GM12864 (cell line): ENCODE measurements around the gene CFAP77.

Experiments used
- DNase-seq: peaks from one replicate; pipeline ENCODE4 v3.0.0-alpha.2; 2011; ENCODE audit warnings: low read depth
- H3K4me3 ChIP-seq: 2 replicates; pipeline ENCODE4 v1.5.1; 2011; ENCODE audit warnings: mild to moderate bottlenecking, low read depth, low read length, control low read depth
- TF ChIP-seq, protein P1 (sequence below): IDR thresholded peaks from 2 replicates; pipeline ENCODE4 v1.5.1; 2011; ENCODE audit warnings: low read depth, mild to moderate bottlenecking, moderate library complexity, low read length, control low read depth, inconsistent platforms; ENCODE audit errors: missing control alignments

The CFAP77 gene

GRCh38 chr9:132474253-132474652 is 64.2 kb downstream of the CFAP77 start:
- DNase-seq: no peak
- H3K4me3 ChIP-seq: no peak overlapping the region
- TF ChIP-seq, protein P1, sequence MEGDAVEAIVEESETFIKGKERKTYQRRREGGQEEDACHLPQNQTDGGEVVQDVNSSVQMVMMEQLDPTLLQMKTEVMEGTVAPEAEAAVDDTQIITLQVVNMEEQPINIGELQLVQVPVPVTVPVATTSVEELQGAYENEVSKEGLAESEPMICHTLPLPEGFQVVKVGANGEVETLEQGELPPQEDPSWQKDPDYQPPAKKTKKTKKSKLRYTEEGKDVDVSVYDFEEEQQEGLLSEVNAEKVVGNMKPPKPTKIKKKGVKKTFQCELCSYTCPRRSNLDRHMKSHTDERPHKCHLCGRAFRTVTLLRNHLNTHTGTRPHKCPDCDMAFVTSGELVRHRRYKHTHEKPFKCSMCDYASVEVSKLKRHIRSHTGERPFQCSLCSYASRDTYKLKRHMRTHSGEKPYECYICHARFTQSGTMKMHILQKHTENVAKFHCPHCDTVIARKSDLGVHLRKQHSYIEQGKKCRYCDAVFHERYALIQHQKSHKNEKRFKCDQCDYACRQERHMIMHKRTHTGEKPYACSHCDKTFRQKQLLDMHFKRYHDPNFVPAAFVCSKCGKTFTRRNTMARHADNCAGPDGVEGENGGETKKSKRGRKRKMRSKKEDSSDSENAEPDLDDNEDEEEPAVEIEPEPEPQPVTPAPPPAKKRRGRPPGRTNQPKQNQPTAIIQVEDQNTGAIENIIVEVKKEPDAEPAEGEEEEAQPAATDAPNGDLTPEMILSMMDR: no peak

DNA sequence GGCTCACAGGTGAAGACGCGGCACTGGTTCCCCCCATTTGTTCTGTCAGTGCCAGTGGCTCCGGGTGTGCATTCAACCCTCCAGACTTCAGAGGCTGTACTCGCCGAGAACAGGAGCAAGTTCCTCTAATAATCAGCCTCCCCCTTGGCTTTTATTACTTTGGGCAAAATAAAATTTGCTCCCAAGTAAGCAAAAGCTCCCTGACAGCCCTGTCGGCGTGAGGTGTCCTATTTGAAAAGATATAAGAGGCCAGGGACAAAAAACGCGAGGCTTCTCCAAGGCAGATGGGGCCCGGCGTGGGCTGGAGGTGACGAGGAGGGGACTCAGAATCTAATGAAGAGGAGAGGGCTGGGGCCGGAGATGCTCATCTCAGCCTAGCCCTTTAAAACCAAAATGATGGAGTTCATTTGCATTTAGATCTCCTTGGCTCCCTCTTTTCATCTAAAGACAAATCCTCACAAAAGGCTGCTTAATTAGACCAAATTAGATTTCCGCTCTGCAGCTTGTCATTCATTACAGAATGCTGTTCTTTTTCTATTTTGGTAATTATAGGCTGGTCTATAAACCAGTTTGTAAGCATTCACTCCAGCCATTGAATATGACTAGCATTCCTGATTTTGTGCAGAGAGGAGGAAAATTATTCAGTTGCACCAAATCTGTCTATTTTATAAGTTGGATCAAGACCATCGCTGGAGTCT is 68.5 kb downstream of the CFAP77 start:
- TF ChIP-seq, protein P1: no peak
- no peak for DNase-seq
- no peak overlapping the region for H3K4me3 ChIP-seq

- TF ChIP-seq, protein P1: no peak
- no peak overlapping the region for H3K4me3 ChIP-seq
- no peak for DNase-seq
Observed at GRCh38 chr9:132479733-132480132, 69.7 kb downstream of the CFAP77 start.

DNA sequence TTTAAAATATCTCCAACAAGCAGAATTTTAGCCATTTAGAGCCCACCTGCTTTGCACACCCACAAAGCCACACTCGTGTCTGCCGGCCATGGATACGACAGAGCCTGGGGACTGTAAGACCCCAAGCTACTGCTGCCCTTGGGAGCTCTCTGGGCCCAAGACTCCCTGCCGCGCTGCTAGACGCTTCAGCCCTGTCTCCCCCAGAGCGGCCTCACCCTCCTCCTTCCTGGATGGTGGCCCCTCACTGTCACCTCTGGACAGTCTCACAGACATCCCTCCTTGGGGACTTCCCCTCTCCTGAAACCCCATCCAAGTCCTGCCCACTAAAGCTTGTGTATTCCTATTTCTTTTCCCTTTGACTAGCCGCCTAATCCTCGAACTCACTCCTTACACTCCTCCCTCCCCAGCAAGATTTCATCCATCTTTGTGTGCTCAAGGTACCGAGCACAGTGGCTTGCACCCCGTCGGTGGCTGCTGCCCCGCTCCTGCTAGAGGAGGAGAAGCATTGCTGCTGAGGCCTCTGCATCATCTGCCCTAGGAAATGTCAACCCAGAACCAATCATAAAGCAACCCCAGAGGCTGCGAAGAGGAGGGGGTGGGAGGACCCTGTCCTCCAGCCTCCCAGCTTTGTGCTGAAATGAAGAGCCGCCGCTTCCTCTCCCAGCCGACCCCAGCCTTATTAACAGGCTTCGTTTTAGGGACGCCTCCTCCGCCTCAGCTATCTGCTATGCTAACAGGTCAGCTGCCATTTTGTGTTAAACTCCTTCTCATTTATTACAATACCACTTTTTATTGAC is 71.2 kb downstream of the CFAP77 start:
- TF ChIP-seq, protein P1: no peak
- no peak for DNase-seq
- H3K4me3 ChIP-seq: no peak overlapping the region

DNA sequence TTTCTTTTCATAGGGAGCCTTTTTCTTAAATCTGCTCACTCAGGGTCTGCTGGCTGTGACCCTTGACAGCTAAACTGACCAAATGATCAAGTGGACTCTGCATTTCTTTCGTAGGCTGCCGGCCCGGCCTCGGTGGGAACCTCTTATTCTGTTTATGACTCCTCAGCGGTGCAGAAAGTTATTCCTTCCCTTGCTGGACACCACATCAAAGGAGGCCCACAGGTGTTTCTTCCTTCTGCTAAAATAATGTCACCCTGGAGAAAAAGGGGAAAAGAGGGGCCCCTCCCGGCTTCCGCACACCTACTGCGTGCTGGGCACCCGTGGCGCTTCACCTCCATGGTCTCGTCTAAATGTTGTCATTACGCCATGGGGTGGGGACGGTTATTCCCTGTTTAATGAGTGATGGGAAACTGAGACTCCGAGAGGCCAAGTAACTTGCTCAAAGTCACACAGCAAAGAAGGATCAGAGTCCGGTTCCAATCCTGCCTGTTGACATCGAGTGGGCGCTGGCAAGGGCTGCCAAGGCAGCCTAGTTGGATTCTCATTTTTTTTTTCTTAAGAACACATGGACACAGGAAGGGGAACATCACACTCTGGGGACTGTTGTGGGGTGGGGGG is 72.3 kb downstream of the CFAP77 start:
- TF ChIP-seq, protein P1: no peak
- no peak overlapping the region for H3K4me3 ChIP-seq
- no peak for DNase-seq

- H3K4me3 ChIP-seq: no peak overlapping the region
- no peak for DNase-seq
- TF ChIP-seq, protein P1: no peak
Observed at GRCh38 chr9:132485393-132485792, 75.4 kb downstream of the CFAP77 start.
